HCT116 (cell line): Measurements from ENCODE around the gene CHD8. TPM values are rescaled to one million over a fixed set of nuclear protein-coding genes. Genes with fewer than 3 reads are reported as not detected.

Source experiments
- ATAC-seq: fragments of 200-7000 bp; cut with Tn5 transposase; 2 replicates; pipeline ENCODE4 v1.9.1; 2020; ENCODE audit warnings: mild to moderate bottlenecking, moderate library complexity
- BruUV-seq: library from RNA; stranded (reverse); fragments of 400-500 nt; replicated peaks from 2 replicates; lab custom pipeline; 2021; lab: Mats Ljungman, UMichigan
- CTCF ChIA-PET: fragments of 300-600 bp; sonication (Branson Sonifier 250); formaldehyde crosslinking; loops from one replicate; lab custom pipeline; 2021; ENCODE audit warnings: antibody characterized with exemption; lab: Charles Lee
- POLR2A ChIA-PET: fragments of 300-600, 350-600 bp; sonication (Branson Sonifier 250); formaldehyde crosslinking; loops from one replicate; lab custom pipeline; 2021; ENCODE audit warnings: antibody characterized with exemption; lab: Charles Lee
- RAD21 ChIA-PET, 2 experiments: fragments of 300-600 bp; sonication (Branson Sonifier 250); formaldehyde crosslinking; loops; one replicate each; lab custom pipeline; 2023; ENCODE audit warnings: low total read pairs in 2 of 2; ENCODE audit not compliant: uncharacterized antibody in 2 of 2, unreplicated experiment in 2 of 2, low non-redundant PET in 1 of 2; lab: Charles Lee
- DNase-seq: peaks from one replicate; pipeline ENCODE4 v3.0.0-alpha.2; 2010; ENCODE audit warnings: low read depth, low spot score
- H2AFZ ChIP-seq: fragments of 200-600 bp; shearing (Covaris generic), sonication (generic); 2 replicates; pipeline ENCODE4 v1.6.1; 2017; ENCODE audit warnings: low read depth, mixed run types, mixed read lengths, antibody characterized with exemption, low read length; ENCODE audit not compliant: poor library complexity, severe bottlenecking
- H3K27ac ChIP-seq: 2 replicates; pipeline ENCODE4 v1.5.1; 2012; ENCODE audit warnings: low read depth, low read length
- H3K27me3 ChIP-seq: fragments of 200-600 bp; sonication (generic); 2 replicates; pipeline ENCODE4 v1.6.1; 2016; ENCODE audit warnings: mixed run types, low read length, mixed read lengths; ENCODE audit not compliant: insufficient read depth
- H3K36me3 ChIP-seq, 2 experiments: fragments of 200-500 bp in 1 of 2; fragments of 200-600 bp in 1 of 2; sonication (Bioruptor generic) in 1 of 2; sonication (generic) in 1 of 2; 2 replicates each; pipeline versions ENCODE4 v1.5.1 to v1.6.1; 2014 to 2016; ENCODE audit warnings: low read length in 2 of 2, inconsistent platforms in 1 of 2, mixed read lengths in 1 of 2, mixed run types in 1 of 2; ENCODE audit not compliant: insufficient read depth in 2 of 2, control insufficient read depth in 1 of 2
- H3K4me1 ChIP-seq, 2 experiments: fragments of 200-600 bp in 1 of 2; sonication (generic) in 1 of 2; 2 replicates each; pipeline versions ENCODE4 v1.5.1 to v1.6.1; 2012 to 2017; ENCODE audit warnings: low read length in 2 of 2, inconsistent platforms in 1 of 2, mild to moderate bottlenecking in 1 of 2, mixed read lengths in 1 of 2, mixed run types in 1 of 2, moderate library complexity in 1 of 2; ENCODE audit not compliant: insufficient read depth in 2 of 2, control insufficient read depth in 1 of 2
- H3K4me2 ChIP-seq: fragments of 200-600 bp; sonication (generic); 2 replicates; pipeline ENCODE4 v1.6.1; 2017; ENCODE audit warnings: mixed run types, low read length, mixed read lengths
- H3K4me3 ChIP-seq, 2 experiments: fragments of 200-600 bp in 1 of 2; sonication (generic) in 1 of 2; replicated peaks in 1 of 2; 2 replicates each; pipeline ENCODE4 v1.5.1; 2011 to 2016; ENCODE audit warnings: low read length in 2 of 2, control low read depth in 1 of 2, low read depth in 1 of 2, mild to moderate bottlenecking in 1 of 2, mixed read lengths in 1 of 2, mixed run types in 1 of 2
- H3K79me2 ChIP-seq: fragments of 200-600 bp; sonication (generic); 2 replicates; pipeline ENCODE4 v1.6.1; 2017; ENCODE audit warnings: mild to moderate bottlenecking, mixed run types, low read length, moderate library complexity, mixed read lengths; ENCODE audit not compliant: insufficient read depth
- H3K9ac ChIP-seq: fragments of 200-600 bp; sonication (generic); 2 replicates; pipeline ENCODE4 v1.6.1; 2016; ENCODE audit warnings: low read length, mixed read lengths
- H3K9me2 ChIP-seq: fragments of 200-600 bp; sonication (generic), shearing (Covaris generic); 2 replicates; pipeline ENCODE4 v1.6.1; 2017; ENCODE audit warnings: mixed run types, mild to moderate bottlenecking, moderate library complexity; ENCODE audit not compliant: insufficient read depth
- H3K9me3 ChIP-seq, 2 experiments: fragments of 200-500 bp in 1 of 2; fragments of 200-600 bp in 1 of 2; sonication (Bioruptor generic) in 1 of 2; sonication (generic) in 1 of 2; 2 replicates each; pipeline ENCODE4 v1.6.1; 2014 to 2017; ENCODE audit warnings: low read length in 2 of 2, mixed read lengths in 2 of 2, inconsistent platforms in 1 of 2, low read depth in 1 of 2, mild to moderate bottlenecking in 1 of 2, mixed run types in 1 of 2, moderate library complexity in 1 of 2; ENCODE audit not compliant: control insufficient read depth in 1 of 2, insufficient read depth in 1 of 2
- H4K20me1 ChIP-seq: fragments of 200-600 bp; sonication (generic), shearing (Covaris generic); 2 replicates; pipeline ENCODE4 v1.6.1; 2017; ENCODE audit warnings: mixed run types, mild to moderate bottlenecking, moderate library complexity; ENCODE audit not compliant: insufficient read depth
- CBX3 ChIP-seq: IDR thresholded peaks from 2 replicates; pipeline ENCODE4 v1.6.1; 2012; ENCODE audit warnings: low read depth
- ELF1 ChIP-seq: IDR thresholded peaks from 2 replicates; pipeline ENCODE4 v1.6.1; 2012; ENCODE audit warnings: low read depth, borderline replicate concordance
- EZH2 ChIP-seq: fragments of 200-600 bp; sonication (generic); IDR thresholded peaks from 2 replicates; pipeline ENCODE4 v1.6.1; 2017; ENCODE audit warnings: antibody characterized with exemption, mixed run types
- JUND ChIP-seq: IDR thresholded peaks from 2 replicates; pipeline ENCODE4 v1.6.1; 2012
- RAD21 ChIP-seq: IDR thresholded peaks from 2 replicates; pipeline ENCODE4 v1.6.1; 2012; ENCODE audit warnings: low read depth, mild to moderate bottlenecking
- SIN3A ChIP-seq: IDR thresholded peaks from 2 replicates; pipeline ENCODE4 v1.6.1; 2012; ENCODE audit warnings: low read depth
- SP1 ChIP-seq: IDR thresholded peaks from 2 replicates; pipeline ENCODE4 v1.6.1; 2012; ENCODE audit warnings: low read depth
- SRF ChIP-seq: IDR thresholded peaks from 2 replicates; pipeline ENCODE4 v1.6.1; 2012; ENCODE audit warnings: low read depth
- YY1 ChIP-seq: IDR thresholded peaks from 2 replicates; pipeline ENCODE4 v1.6.1; 2011; ENCODE audit warnings: low read length, low read depth, moderate library complexity, mild to moderate bottlenecking; ENCODE audit not compliant: insufficient replicate concordance; ENCODE audit errors: extremely low read depth
- ZNF274 ChIP-seq: fragments of 200-500 bp; sonication (Bioruptor generic); IDR thresholded peaks from 2 replicates; pipeline ENCODE4 v1.6.1; 2014; ENCODE audit warnings: mild to moderate bottlenecking, low read depth, low read length, inconsistent platforms
- intact Hi-C: fragments of 100-400 bp; cut with micrococcal nuclease; formaldehyde crosslinking; loops from 2 replicates; pipeline ENCODE4 v1.10.0; 2022
- total RNA-seq: library from RNA; stranded (reverse); gene quantifications from one replicate; pipeline ENCODE4 v1.2.1, GENCODE V29; 2021; ENCODE audit not compliant: unreplicated experiment
- TF ChIP-seq, protein P1 (sequence below): IDR thresholded peaks from 2 replicates; pipeline ENCODE4 v1.6.1; 2012; ENCODE audit warnings: low read depth
- TF ChIP-seq, protein P2 (sequence below), 3 experiments: fragments of 200-600 bp in 1 of 3; sonication (generic) in 1 of 3; IDR thresholded peaks in 2 of 3; conservative IDR thresholded peaks in 1 of 3; 2 replicates each; pipeline ENCODE4 v1.5.1; 2012 to 2017; ENCODE audit warnings: low read depth in 2 of 3, low read length in 2 of 3, antibody characterized with exemption in 1 of 3, borderline replicate concordance in 1 of 3, control low read depth in 1 of 3, mild to moderate bottlenecking in 1 of 3, mixed read lengths in 1 of 3, mixed run types in 1 of 3, moderate library complexity in 1 of 3; ENCODE audit not compliant: insufficient read depth in 1 of 3

The CHD8 gene
- total RNA-seq, 1 experiment from 2014 or later = 46.8 TPM

DNA sequence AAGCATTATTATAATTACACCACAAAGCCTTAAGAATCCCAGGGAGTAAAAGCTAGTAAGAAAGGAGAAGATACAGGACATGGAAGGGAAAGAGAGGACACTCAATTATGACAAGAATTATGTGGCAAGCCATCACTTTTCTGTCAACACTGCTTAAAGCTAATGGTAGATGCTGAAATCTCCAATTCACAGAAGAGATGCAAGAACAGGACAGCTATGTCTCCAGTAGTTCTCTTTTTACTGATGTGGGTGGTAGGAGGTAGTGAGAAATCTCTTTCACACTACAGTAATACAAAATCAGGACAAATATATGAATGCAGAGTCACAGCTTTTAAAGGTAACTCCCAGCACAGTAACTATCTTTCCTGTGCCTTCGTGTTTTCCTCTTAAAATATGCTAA lies 29.2 kb downstream of the CHD8 start:
- no peak overlapping the region for H3K9ac ChIP-seq
- no peak overlapping the region for H3K4me3 ChIP-seq
- no peaks in the 10 kb centered on the region for H3K4me1 ChIP-seq
- ATAC-seq (no peak), DNase-seq (no peak)
- H2AFZ ChIP-seq = no peak overlapping the region
- CTCF ChIA-PET = no interaction called here
- no peaks in the 10 kb centered on the region for H4K20me1 ChIP-seq
- POLR2A ChIA-PET = interaction anchor here (1.1 kb wide), 1 partner anchor 11 kb away, joined by 3 read pairs; no protein-coding TSS in a partner anchor
- H3K9me2 ChIP-seq = no peaks in the 10 kb centered on the region
- RAD21 ChIA-PET = no interaction called here
- H3K9me3 ChIP-seq = no peaks in the 10 kb centered on the region
- intact Hi-C loops = no loop called here
- no peak overlapping the region for H3K4me2 ChIP-seq
- no peak overlapping the region for H3K27ac ChIP-seq
- BruUV-seq = no TSS peak
- TF ChIP-seq SP1 (no peak), ZNF274 (no peak), ELF1 (no peak), CBX3 (no peak), SIN3A (no peak), JUND (no peak), SRF (no peak), YY1 (no peak), EZH2 (no peak), RAD21 (no peak)
- TF ChIP-seq, protein P1, sequence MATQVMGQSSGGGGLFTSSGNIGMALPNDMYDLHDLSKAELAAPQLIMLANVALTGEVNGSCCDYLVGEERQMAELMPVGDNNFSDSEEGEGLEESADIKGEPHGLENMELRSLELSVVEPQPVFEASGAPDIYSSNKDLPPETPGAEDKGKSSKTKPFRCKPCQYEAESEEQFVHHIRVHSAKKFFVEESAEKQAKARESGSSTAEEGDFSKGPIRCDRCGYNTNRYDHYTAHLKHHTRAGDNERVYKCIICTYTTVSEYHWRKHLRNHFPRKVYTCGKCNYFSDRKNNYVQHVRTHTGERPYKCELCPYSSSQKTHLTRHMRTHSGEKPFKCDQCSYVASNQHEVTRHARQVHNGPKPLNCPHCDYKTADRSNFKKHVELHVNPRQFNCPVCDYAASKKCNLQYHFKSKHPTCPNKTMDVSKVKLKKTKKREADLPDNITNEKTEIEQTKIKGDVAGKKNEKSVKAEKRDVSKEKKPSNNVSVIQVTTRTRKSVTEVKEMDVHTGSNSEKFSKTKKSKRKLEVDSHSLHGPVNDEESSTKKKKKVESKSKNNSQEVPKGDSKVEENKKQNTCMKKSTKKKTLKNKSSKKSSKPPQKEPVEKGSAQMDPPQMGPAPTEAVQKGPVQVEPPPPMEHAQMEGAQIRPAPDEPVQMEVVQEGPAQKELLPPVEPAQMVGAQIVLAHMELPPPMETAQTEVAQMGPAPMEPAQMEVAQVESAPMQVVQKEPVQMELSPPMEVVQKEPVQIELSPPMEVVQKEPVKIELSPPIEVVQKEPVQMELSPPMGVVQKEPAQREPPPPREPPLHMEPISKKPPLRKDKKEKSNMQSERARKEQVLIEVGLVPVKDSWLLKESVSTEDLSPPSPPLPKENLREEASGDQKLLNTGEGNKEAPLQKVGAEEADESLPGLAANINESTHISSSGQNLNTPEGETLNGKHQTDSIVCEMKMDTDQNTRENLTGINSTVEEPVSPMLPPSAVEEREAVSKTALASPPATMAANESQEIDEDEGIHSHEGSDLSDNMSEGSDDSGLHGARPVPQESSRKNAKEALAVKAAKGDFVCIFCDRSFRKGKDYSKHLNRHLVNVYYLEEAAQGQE = no peak
- TF ChIP-seq, protein P2, sequence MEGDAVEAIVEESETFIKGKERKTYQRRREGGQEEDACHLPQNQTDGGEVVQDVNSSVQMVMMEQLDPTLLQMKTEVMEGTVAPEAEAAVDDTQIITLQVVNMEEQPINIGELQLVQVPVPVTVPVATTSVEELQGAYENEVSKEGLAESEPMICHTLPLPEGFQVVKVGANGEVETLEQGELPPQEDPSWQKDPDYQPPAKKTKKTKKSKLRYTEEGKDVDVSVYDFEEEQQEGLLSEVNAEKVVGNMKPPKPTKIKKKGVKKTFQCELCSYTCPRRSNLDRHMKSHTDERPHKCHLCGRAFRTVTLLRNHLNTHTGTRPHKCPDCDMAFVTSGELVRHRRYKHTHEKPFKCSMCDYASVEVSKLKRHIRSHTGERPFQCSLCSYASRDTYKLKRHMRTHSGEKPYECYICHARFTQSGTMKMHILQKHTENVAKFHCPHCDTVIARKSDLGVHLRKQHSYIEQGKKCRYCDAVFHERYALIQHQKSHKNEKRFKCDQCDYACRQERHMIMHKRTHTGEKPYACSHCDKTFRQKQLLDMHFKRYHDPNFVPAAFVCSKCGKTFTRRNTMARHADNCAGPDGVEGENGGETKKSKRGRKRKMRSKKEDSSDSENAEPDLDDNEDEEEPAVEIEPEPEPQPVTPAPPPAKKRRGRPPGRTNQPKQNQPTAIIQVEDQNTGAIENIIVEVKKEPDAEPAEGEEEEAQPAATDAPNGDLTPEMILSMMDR (IDR thresholded peaks at IDR 0.05 in 2 of 3, conservative IDR thresholded peaks at IDR 0.05 in 1 of 3; ENCODE audit: borderline replicate concordance in 1 of 3, insufficient read depth in 1 of 3, low read depth in 2 of 3, low read length in 2 of 3) = no peak
- H3K79me2 ChIP-seq = peaks cover 42% of the 10 kb centered on the region
- H3K36me3 ChIP-seq = peaks cover 58 to 81% of the 10 kb centered on the region in 2 experiments
- no peaks in the 10 kb centered on the region for H3K27me3 ChIP-seq
